AG04449 (cell line): Measurements from ENCODE around the gene TFDP2.

Experiments used
- CTCF ChIA-PET: fragments of 350-600 bp; formaldehyde crosslinking; extraction: SDS; loops from one replicate; lab custom pipeline; 2021; ENCODE audit warnings: antibody characterized with exemption; lab: Yijun Ruan, JAX
- POLR2A ChIA-PET: fragments of 400-600, 350-600 bp; formaldehyde crosslinking; extraction: SDS; loops from one replicate; lab custom pipeline; 2020; ENCODE audit warnings: antibody characterized with exemption, inconsistent platforms; lab: Yijun Ruan, JAX
- DNase-seq: peaks from one replicate; pipeline ENCODE4 v3.0.0-alpha.2; 2010; ENCODE audit warnings: low read depth, low spot score
- H3K4me3 ChIP-seq: 2 replicates; pipeline ENCODE4 v1.5.1; 2011; ENCODE audit warnings: low read depth, mild to moderate bottlenecking, control low read depth, low read length
- TF ChIP-seq, protein P1 (sequence below): IDR thresholded peaks from one replicate; pipeline ENCODE4 v1.5.1; 2011; ENCODE audit warnings: mild to moderate bottlenecking, moderate library complexity, low read length, control low read depth, inconsistent platforms; ENCODE audit not compliant: insufficient read depth; ENCODE audit errors: missing control alignments

The TFDP2 gene

DNA sequence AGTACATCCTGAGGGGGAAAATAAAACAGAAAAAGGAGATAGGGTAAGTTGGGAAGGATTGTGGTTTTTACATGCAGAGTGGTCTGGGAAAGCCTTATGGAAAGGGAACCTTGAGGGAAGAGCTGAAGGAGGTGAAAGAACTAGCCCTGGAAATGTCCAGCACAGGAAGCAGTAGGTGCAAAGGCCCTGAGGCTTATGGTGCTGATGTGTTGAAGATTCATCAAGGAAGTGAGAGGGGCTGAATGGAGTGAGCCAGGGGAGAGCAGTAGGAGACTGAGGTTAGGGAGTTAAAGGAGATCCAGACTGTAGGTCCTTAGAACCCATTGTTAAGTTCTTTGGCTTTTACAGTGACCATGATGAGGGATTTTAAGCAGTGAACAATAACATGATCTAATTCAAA is 239.9 kb downstream of the TFDP2 start:
- POLR2A ChIA-PET: no interaction called here
- TF ChIP-seq, protein P1, sequence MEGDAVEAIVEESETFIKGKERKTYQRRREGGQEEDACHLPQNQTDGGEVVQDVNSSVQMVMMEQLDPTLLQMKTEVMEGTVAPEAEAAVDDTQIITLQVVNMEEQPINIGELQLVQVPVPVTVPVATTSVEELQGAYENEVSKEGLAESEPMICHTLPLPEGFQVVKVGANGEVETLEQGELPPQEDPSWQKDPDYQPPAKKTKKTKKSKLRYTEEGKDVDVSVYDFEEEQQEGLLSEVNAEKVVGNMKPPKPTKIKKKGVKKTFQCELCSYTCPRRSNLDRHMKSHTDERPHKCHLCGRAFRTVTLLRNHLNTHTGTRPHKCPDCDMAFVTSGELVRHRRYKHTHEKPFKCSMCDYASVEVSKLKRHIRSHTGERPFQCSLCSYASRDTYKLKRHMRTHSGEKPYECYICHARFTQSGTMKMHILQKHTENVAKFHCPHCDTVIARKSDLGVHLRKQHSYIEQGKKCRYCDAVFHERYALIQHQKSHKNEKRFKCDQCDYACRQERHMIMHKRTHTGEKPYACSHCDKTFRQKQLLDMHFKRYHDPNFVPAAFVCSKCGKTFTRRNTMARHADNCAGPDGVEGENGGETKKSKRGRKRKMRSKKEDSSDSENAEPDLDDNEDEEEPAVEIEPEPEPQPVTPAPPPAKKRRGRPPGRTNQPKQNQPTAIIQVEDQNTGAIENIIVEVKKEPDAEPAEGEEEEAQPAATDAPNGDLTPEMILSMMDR: no peak
- no peak overlapping the region for H3K4me3 ChIP-seq
- no peak for DNase-seq
- CTCF ChIA-PET: interaction anchor here (1.0 to 1.2 kb wide), 2 partner anchors 8 to 171 kb away, joined by 3 to 5 read pairs; partner anchors contain the start of gene RNF7

DNA sequence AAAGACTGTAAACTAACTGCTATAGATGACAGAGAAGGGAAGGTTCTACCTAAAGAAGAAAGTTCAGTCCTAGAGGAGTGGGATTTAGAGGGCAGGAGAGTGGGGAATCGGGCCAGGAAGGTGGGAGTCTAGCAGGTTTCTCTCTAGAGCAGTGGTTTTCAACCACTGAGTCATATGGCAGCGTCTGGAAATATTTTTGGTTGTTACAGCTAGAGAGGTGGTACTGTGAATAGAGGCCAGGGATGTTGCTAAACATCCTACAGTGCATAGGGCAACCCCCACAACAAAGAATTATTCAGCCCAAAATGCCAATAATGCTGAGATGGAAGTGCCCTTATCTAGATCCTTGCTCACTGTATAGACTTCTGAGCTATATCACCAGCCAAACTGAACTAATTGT is 244.2 kb downstream of the TFDP2 start:
- DNase-seq: no peak
- TF ChIP-seq, protein P1: no peak
- no peak overlapping the region for H3K4me3 ChIP-seq
- ChIA-PET POLR2A (no interaction called here), CTCF (interaction anchor here (1.1 to 2.9 kb wide), 2 partner anchors 9 to 329 kb away, joined by 3 to 14 read pairs; no protein-coding TSS in a partner anchor)

DNA sequence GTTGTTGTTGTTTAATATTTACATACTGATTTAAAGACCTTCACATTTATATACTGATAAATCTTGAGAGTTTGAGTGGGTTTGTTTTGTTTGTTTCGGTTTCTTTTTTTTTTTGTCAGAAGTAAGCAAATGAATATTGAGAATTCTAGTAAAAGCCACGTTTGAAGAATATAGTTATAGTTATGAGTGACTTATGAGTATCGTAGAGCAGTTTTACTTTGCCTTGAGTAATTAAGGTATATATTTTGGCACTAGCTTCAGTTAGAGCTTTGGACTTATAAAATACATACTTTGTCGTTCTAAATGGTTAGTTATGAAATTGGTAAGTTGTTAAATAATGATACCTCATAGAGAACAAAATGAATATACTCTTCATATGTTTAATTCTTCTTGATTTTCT is 245.1 kb downstream of the TFDP2 start:
- POLR2A ChIA-PET: no interaction called here

DNA sequence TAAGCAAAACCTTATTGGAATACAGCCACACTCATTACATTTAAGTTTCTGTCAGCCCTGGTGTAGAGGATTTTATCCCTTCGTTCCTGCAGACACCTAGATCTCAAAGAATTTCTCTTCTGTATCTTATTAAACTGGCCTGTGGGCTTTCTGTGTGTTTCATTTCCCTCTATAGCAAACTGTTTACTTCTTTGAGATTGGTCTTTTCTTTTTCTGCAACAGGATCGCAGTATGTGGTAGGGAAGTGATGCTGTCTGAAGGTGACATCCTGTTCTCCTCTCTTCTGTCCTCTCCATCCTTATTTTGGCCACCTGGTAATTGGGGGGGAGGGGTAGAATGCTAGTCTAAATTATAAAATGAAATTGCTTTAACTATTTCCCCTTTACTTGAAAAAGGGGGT is 247.4 kb downstream of the TFDP2 start:
- TF ChIP-seq, protein P1: no peak
- ChIA-PET CTCF (interaction anchor here (1.9 to 2.3 kb wide), 2 partner anchors 12 to 27 kb away, joined by 6 to 15 read pairs; no protein-coding TSS in a partner anchor), POLR2A (no interaction called here)
- no peak overlapping the region for H3K4me3 ChIP-seq
- DNase-seq: no peak

More for the DNA sequence above, 245.1 kb downstream of the TFDP2 start:
- TF ChIP-seq, protein P1: no peak
- no peak overlapping the region for H3K4me3 ChIP-seq
- DNase-seq: no peak
- CTCF ChIA-PET: interaction anchor here (1.1 to 2.9 kb wide), 4 partner anchors 9 to 328 kb away, joined by 3 to 14 read pairs (median 3); no protein-coding TSS in a partner anchor

DNA sequence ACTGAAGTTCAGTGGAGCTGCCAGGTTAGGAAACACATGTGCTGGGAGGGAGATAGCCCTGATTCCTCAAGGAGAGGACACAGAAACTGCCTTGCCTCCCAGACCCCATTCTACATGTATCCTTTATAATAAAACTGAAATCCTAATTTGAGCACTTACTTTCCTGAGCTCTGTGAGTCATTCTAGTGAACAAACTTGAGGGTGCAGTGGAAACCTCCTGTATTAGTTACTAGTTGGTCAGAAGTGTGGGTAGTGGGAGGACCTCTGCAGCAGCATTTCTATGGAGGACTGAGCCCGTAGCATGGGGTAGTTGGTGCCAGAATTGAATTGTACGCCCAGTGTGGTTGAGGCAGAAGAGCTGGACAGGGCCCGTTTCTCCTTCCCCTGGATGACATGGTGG is 249.0 kb downstream of the TFDP2 start:
- DNase-seq: no peak
- POLR2A ChIA-PET: no interaction called here

DNA sequence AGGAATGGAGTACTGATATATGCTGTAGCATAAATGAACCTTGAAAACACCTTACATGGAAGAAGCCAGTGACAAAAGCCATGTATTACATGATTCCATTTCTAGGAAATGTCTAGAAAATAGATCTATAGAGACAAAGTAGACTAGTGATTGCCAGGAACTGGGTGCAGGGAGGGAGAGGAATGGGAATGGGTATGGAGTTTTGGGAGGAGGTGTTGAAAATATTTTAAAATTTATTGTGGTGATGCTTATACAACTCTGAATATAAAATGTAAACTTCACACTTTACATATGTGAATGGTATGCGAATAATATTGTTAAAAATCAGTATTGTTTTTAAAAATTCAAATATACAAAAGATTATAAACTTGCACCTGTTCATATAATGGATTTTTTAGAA is 250.4 kb downstream of the TFDP2 start:
- TF ChIP-seq, protein P1: no peak
- POLR2A ChIA-PET: no interaction called here
- CTCF ChIA-PET: no interaction called here
- no peak overlapping the region for H3K4me3 ChIP-seq
- no peak for DNase-seq

More for the DNA sequence above, 249.0 kb downstream of the TFDP2 start:
- no peak overlapping the region for H3K4me3 ChIP-seq
- CTCF ChIA-PET: interaction anchor here (1.0 to 2.3 kb wide), 6 partner anchors 13 to 324 kb away, joined by 3 to 15 read pairs (median 4); partner anchors contain the start of gene RNF7
- TF ChIP-seq, protein P1: no peak
